ENCODE data around the gene GATD1.
"Not testable (repeated sequence)": the region's sequence is repeated elsewhere in the genome, so short reads cannot be mapped to it uniquely, and the experiment has no call there.

The GATD1 gene

GRCh38 chr11:763073-763463 is 14.2 kb downstream of the GATD1 start:
- no peak for DNase-seq (ENCODE audit: low read depth)

DNA sequence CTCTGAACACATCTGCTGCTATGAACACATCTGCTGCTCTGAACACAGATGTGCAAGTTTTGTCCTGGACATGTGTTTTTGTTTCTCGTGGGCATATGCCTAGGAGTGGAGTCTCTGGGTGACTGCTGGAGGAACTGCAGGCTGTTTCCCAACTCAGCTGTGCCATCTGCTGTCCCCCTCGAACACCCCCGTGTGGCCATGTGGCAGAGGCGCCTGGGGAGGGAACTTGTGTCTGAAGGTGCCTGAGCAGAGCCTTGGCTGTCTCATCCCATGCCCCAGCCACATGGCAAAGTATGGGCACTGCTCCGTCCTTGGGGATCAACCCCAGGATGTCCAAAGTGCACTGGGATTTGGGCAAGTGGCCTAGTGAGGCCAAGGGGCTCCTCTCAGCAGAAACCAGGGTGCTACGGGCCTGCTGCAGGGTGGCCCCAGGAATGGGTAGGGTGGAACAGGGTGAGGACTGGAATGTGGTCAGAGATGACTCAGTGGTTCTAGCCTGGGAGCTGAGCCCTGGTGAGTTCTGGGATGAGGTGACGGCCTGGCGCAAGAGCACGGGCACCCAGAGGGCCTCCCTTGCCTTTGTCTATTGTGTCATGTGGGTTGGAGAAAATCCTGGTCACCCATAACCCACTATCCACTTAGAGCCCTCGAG is 14.7 kb downstream of the GATD1 start:
- DNase-seq (ENCODE audit: low read depth) = peak; percentile 92

DNA sequence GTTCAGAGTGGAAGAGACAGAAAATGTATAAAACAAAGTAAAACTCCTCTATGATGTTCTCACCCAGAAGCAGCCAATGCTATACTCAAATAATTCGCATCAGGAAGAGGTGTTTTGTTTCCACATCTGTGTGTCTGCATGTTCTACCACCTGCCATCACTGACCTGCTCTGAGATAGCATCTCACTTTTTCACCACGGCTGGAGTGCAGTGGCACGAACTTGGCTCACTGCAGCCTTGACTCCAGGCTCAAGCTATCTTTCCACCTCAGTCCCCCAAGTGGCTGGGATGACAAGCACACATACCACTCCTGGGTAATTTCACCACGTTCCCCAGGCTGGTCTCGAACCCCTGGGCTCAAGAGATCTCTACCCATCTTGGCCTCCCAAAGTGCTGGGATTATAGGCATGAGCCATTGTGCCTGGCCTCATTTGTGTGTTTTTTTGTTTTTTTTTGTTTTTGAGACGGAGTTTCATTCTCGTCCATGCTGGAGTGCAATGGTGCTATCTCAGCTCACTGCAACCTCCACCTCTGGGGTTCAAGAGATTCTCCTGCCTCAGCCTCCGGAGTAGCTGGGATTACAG is 15.7 kb downstream of the GATD1 start:
- DNase-seq (ENCODE audit: low read depth) = no peak

- DNase-seq (ENCODE audit: low read depth) = no peak
Measured at GRCh38 chr11:760236-760635, 17.1 kb downstream of the GATD1 start.

DNA sequence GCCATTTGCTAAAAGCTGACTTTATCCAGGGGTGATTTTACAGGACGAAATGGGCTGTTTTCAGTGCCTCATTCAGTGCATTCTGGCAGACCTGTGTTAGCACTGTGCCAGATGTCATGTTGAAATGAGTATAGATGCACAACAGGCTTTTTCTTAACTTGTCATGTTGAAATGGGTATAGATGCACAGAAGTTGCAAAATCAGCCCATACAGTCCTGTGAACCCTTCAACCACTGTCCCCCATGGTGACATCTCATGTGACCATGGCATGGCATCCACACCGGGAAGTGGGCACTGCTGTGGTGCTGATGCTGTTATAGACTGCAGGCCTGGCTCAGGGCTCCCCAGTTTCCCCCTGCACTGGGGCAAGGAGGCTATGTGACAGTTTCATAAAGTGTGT is 27.6 kb downstream of the GATD1 start:
- DNase-seq (ENCODE audit: low read depth) = peak; percentile 67

DNA sequence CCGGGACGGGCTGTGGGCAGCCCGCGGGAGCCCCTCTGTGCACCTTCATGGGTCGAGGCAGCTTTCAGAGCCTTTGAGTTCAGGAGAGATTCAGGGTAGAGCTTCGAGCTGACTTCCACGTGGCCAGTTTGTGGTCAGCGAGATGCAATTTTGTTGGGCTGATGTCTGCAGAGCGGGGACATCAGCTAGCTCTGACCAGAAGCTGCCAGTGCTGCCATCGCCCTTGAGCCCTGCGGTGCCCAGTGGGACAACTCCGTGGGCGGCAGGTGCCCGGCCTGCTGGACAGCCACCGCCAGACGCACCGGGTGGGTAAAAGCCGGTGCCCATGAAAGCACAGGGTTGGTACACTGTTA is 29.3 kb downstream of the GATD1 start:
- DNase-seq (ENCODE audit: low read depth) = peak; percentile 31

GRCh38 chr11:747158-748006 is 29.9 kb downstream of the GATD1 start, which contains the start of gene TALDO1:
TSS of gene TALDO1 (plus strand) at chr11:747464. CDS start at chr11:747482, 18 bp downstream.
- peak; percentile 84 for DNase-seq (ENCODE audit: low read depth)

GRCh38 chr11:746289-747157 is 30.8 kb downstream of the GATD1 start:
- DNase-seq (ENCODE audit: low read depth) = no peak

DNA sequence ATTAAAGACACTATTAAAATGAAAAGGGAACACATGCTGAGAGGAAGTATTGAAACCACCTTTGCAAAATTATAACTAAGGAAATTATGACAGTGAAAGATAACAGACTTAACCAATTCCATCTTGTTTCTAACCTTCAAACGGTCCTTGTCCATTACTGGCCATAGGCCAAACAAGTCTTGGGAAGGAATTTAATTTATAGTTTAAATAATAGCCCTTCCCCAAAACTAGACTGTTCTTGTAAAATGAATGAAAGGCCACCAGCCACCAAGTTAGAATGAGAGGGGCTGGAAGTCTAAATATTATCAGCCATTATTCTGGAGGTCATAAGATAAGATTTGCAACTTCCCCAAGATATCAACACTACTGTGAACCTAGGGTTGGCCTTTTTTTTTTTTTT is 31.9 kb downstream of the GATD1 start:
- DNase-seq (ENCODE audit: low read depth) = no peak

DNA sequence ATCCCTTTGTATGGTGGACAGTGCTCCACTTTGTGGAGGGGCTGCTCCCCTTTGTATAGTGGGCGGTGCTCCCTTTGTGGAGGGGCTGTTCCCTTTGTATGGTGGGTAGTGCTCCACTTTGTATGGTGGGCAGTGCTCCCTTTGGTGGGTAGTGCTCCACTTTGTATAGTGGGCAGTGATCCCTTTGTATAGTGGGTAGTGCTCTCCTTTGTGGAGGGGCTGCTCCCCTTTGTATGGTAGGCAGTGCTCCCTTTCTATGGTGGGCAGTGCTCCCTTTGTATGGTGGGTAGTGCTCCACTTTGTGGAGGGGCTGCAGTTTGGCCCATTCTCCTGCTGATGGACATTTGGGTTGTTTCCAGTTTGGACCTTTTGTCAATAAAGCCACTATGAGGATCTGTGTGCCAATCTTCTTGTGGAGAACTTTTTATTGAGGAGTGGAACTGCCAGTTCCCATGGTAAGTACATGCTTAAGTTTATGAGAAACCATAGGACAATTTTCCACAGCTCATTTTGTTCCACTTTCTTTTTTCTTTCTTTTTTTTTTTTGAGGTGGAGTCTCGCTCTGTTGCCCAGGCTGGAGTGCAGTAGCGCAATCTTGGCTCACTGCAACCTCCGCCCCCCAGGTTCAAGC is 34.6 kb downstream of the GATD1 start:
- DNase-seq (ENCODE audit: low read depth) = no peak

- DNase-seq (ENCODE audit: low read depth) = no peak
Measured at GRCh38 chr11:742156-742546, 35.1 kb downstream of the GATD1 start.

GRCh38 chr11:737899-738298 is 39.4 kb downstream of the GATD1 start:
- DNase-seq (ENCODE audit: low read depth) = not testable (repeated sequence)

- DNase-seq (ENCODE audit: low read depth) = no peak
Measured at GRCh38 chr11:737366-737765, 39.9 kb downstream of the GATD1 start.

- not testable (repeated sequence) for DNase-seq (ENCODE audit: low read depth)
Measured at GRCh38 chr11:734541-734940, 42.7 kb downstream of the GATD1 start.

- DNase-seq (ENCODE audit: low read depth) = no peak
Measured at GRCh38 chr11:733072-733471, 44.2 kb downstream of the GATD1 start.

DNA sequence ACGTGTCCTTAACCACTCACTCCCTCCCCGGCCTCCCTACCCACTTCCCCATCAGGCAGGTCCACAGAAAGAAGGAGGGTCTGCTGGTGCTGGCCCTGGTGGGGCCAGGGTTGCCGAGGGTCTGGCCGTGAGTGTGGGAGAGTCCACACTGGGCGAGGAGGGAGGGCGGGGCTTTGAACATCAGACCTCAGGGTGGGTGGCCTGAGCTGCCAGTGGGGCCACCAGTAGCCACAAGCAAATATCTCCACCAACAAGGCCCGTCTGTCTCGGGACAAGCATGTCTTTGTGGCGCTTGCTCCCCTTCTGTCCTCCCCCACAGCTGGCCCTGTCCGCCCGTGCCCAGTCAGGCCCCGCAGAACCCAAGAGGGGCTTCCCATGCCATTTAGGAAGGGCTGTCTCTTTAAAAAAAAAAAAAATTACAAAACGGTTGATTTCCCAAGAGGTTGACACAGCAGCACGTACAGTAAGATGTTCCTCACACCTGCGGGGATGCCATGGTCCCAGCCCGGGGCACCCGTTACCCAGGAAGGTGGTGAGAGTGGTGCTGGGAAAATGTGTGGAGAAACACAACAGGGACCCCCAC is 47.7 kb downstream of the GATD1 start:
- DNase-seq (ENCODE audit: low read depth) = no peak

DNA sequence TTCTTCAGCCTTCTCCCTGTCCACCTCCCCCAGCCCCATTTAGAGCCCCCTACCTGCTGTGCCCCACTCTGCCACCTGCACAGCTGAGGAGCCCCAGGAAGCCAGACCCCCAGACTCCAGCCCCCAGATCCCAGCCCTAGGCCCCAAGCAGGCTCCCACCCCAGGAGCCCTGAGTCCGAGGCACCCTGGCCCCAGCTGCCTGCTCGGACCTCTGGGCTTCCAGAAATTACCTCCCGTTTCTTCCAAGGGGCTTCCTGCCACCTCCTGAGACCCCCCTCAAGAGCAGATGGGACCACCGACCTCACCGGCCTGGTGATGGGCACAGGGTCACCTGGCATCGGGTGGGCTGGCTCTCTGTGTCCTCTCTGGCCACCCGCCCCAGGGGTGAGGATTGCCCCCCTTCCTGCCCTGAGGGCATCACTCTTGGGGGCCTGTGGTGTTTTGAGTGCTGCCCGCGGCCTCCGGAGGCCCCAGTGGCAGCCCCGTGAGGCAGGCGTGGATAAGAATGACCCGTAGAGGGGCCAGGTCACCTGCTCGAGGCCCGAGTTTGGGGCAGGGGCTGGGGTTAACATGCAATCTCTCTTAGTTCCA is 48.3 kb downstream of the GATD1 start:
- DNase-seq (ENCODE audit: low read depth) = no peak

DNA sequence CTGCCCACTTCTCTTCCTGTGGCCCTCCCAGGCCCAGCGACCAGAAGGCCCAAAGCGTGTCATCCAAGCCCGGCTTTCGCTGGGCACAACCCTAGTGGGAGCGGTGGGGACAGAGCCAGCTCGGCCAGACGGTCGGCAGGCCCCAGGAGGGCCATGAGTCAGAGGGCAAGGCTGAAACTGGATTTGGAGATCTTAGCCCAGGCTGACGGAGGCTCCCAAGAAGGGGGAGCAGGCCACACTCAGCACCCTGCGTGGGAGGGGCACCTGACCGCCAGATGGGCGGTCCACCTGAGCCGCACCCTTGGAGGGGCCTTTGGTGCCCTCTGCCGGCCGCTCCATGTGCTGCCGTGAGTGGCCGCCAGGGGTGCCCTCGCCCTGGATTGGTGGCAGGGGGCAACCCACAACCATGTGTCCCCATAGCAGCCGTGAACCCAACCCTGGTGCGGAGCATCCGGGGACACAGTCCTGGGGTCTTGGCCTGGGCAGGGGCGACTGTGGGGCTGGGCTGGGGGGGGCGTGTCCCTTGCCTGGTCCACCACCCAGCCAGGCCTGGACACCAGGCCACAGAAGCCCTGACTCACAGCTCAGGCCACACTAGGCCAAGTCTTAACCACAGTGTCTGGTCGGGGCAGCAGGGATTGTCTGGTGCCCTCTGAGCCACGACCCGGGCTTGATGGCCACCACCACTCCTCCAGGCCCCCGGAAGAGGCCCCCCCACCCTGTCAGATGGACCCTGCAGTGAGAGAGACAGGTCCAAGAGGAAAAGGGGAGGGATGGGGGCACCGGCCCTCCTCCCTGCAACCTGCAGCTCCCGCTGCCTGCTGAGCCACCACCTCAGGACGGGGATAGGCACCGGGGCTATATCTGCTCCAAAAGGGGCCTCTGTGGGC is 49.2 kb downstream of the GATD1 start:
- peak; percentile 94 for DNase-seq (ENCODE audit: low read depth)

GRCh38 chr11:727281-727701 is 50.0 kb downstream of the GATD1 start:
- no peak for DNase-seq (ENCODE audit: low read depth)
